VCaP (cell line): ENCODE measurements around the gene ZNF492.
"Not testable (repeated sequence)": the region's sequence is repeated elsewhere in the genome, so short reads cannot be mapped to it uniquely, and the experiment has no call there.

ENCODE experiments used
- H3K27ac ChIP-seq: fragments of 450-650 bp; 2 replicates; pipeline ENCODE4 v1.5.1; 2017
- CTCF ChIP-seq: fragments of 450-650 bp; conservative IDR thresholded peaks from 2 replicates; pipeline ENCODE4 v1.5.1; 2017; ENCODE audit warnings: mild to moderate bottlenecking, moderate library complexity

Gene ZNF492

GRCh38 chr19:22633706-22634449 lies at the start of gene ZNF492:
ZNF492 (plus strand) TSS chr19:22634324; CDS start chr19:22653400, 19,076 bp downstream.
- H3K27ac ChIP-seq = not testable (repeated sequence)

DNA sequence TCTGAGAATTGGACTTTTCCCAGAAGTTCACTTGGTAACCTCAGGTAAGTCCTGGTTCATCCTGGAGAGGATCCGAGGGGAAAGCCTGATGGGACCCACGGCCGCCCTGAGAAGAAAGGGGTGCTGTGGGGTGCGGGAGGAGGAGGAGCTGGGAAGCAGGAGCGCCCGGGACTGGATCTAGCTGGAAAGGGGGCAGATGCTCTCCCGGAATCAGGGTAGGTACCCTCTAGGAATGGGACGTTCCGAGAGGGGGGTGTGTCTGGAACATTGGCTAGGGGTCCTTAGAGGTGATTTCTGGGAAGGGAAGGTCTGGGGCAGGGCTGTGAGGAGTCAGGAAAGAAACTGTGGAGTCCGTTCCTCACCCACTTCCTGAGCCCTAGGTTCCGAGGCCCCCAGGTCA lies 38.7 kb upstream of the ZNF492 start:
- no peak for TF ChIP-seq CTCF

DNA sequence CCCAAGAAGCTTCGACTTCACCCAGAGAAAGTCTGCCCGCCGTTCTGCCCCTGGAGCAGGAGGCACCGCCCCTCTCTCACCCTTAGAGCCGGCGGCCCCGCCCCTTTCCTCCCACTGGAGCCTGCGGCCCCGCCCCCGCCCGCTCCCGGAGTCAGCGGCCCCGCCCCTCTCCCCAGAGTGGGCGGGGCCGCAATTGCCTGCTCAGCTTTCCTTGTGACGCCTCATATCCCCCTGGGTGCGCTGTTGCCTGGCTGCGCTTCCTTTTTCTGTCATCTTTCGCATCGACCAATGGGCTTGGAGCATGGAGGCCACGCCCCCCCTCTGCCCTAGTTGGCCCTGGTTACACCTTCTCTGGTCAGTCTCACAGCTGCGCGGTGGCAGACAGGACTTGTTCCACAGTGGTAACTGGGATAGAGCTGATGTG lies 38.2 kb upstream of the ZNF492 start:
- no peak overlapping the region for H3K27ac ChIP-seq
- no peak for TF ChIP-seq CTCF

More for the DNA sequence above, 38.7 kb upstream of the ZNF492 start:
- no peak overlapping the region for H3K27ac ChIP-seq

DNA sequence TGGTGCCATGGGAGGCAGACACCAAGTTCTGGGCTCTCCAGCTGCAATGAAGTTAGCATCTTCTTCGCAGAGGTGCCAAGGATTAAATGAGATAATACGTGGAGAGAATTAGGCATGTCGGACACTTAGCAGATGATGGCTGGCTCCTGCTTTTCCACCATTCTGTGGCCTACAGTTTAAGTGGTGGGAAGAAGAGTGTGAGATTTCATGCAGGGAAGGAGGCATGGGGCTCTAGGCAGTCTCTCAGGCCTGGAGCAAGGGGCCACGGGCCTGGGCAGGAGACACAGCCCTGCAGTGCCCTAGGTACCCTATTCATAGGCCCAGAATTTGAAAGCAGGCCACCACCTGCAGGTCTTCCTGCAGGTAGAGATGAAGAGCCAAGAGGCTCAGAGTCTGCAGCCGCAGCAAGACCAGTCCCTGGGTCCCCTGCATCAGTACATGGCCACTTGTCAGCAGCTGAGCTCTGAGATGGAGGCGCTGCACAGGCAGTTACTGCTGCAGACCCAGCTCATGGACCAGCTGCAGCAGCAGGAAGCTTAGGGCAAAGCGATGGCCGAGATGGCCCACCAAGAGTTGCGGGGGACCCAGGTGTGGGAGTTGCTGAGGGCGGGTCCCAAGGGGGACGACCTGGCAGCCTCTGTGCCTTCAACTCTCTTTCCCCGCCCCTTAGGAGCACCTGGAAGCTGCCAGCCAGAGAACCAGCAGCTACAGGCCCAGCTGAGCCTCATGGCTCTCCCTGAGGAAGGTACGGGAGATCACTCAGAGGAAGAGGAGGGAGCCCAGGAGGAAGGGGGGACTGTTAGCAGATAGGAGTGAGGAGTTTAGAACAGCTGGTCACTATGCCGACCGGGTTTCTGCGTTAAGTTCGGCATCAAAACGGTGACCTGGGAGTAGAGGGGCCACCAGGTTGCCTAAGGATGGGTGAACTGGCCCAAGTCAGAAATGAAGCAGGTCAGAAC lies 33.2 kb upstream of the ZNF492 start:
- no peak for TF ChIP-seq CTCF
- no peak overlapping the region for H3K27ac ChIP-seq

DNA sequence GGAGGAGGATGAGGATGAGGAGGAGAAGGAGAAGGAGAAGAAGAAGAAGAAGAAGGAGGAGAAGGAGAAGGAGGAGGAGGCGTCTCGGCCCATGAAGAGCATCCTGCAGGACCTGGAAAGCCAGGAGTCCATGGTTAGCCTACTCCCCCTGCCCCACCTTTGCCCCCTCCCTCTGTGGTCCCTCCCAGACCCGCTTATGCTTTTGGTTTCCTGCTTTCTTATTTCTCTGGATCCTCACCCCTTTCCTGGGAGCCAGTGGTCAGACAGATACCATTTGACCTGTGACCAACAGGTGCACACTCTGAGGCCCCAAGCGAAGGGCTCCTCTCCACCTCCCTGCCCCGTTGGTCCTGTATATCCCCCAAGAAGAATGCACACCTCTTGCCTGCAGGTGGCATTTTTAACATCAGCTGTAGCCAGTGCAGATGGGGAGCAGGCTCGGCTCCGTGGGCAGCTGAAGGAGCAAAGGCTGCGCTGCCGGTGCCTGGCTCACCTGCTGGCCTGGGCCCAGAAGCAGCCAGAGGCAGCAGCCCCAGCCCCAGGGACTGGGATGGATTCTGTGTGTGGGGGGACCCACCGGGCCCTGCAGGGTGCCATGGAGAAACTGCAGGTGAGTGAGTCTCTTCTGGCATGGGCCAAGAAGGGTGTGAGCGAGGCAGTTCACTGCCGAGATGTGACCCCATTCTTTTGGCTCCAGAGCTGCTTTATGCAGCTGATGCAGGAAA lies 32.1 kb upstream of the ZNF492 start:
- no peak for TF ChIP-seq CTCF

GRCh38 chr19:22602631-22603272 lies 31.4 kb upstream of the ZNF492 start:
- no peak overlapping the region for H3K27ac ChIP-seq
- no peak for TF ChIP-seq CTCF

More for the DNA sequence above, 32.1 kb upstream of the ZNF492 start:
- no peak overlapping the region for H3K27ac ChIP-seq
